Measurements from ENCODE around the gene PDE6G. TPM values are rescaled to one million over a fixed set of nuclear protein-coding genes. Genes with fewer than 3 reads are reported as not detected.

The PDE6G gene
- total and polyA plus RNA-seq, 2 experiments from 2014 or later, result 5.5 to 9.0 TPM

DNA sequence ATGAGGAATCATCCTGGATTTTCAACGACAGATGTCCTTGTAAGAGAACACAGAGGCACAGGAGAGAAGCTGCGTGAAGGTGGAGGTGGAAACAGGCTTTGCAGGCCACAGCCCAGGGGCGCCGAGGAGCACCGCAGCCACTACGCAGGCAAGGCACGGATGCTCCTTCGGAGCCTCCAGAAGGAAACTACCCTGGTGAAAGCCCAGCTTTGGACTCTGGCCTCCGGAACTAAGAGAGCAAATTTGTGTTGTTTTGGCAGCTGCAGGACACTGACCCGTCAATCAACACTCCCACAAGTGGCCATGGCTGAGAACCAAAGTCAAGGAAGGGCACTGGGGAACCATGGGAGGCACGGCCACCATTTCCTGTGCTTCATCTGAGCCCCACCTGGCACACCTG is 23.8 kb upstream of the PDE6G start:
- no peak for DNase-seq (ENCODE audit: low spot score)

More for the DNA sequence above, 23.8 kb upstream of the PDE6G start:
- no peak for ATAC-seq
- peaks cover 6% of the 10 kb centered on the region for H3K4me1 ChIP-seq (ENCODE audit: insufficient read depth)
- peaks cover 4% of the 10 kb centered on the region; the same call in 1 of the 2 replicates for H4K20me1 ChIP-seq (replicated peaks; ENCODE audit: insufficient read depth)
- no peak overlapping the region for H2AFZ ChIP-seq
- no peaks in the 10 kb centered on the region for H3K9me2 ChIP-seq (ENCODE audit: insufficient read depth)
- Mint-ChIP-seq H3K4me3 (no peak overlapping the region), H3K9me3 (no peaks in the 10 kb centered on the region), H3K4me1 (peaks cover 17% of the 10 kb centered on the region), H3K27ac (no peak overlapping the region), H3K27me3 (ENCODE audit: insufficient read depth, low read depth, poor library complexity) (peaks cover 16% of the 10 kb centered on the region), H3K36me3 (ENCODE audit: low read depth) (peaks cover 17% of the 10 kb centered on the region)
- H3K4me3 ChIP-seq, result no peak overlapping the region
- peaks cover 37% of the 10 kb centered on the region for H3K79me2 ChIP-seq (replicated peaks; ENCODE audit: insufficient read depth)
- H3F3A ChIP-seq (replicated peaks; ENCODE audit: low read depth), result peaks cover 18% of the 10 kb centered on the region
- no peaks in the 10 kb centered on the region for H3K36me3 ChIP-seq (ENCODE audit: insufficient read depth)
- H3K27me3 ChIP-seq (ENCODE audit: insufficient read depth), result no peaks in the 10 kb centered on the region
- H3K4me2 ChIP-seq, result no peak overlapping the region
- TF ChIP-seq, protein P1, sequence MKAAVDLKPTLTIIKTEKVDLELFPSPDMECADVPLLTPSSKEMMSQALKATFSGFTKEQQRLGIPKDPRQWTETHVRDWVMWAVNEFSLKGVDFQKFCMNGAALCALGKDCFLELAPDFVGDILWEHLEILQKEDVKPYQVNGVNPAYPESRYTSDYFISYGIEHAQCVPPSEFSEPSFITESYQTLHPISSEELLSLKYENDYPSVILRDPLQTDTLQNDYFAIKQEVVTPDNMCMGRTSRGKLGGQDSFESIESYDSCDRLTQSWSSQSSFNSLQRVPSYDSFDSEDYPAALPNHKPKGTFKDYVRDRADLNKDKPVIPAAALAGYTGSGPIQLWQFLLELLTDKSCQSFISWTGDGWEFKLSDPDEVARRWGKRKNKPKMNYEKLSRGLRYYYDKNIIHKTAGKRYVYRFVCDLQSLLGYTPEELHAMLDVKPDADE (IDR thresholded peaks at IDR 0.05), result no peak
- TF ChIP-seq CREB1 (CRISPR knock-in tag; IDR thresholded peaks at IDR 0.05; ENCODE audit: low read depth), result no peak
- no peak for TF ChIP-seq NANOG (IDR thresholded peaks at IDR 0.05; ENCODE audit: borderline replicate concordance)
- no peak for TF ChIP-seq POLR2AphosphoS5 (IDR thresholded peaks at IDR 0.05; ENCODE audit: low read depth)
- TF ChIP-seq ZNF114 (CRISPR knock-in tag; IDR thresholded peaks at IDR 0.05), result no peak
- TF ChIP-seq, protein P2, sequence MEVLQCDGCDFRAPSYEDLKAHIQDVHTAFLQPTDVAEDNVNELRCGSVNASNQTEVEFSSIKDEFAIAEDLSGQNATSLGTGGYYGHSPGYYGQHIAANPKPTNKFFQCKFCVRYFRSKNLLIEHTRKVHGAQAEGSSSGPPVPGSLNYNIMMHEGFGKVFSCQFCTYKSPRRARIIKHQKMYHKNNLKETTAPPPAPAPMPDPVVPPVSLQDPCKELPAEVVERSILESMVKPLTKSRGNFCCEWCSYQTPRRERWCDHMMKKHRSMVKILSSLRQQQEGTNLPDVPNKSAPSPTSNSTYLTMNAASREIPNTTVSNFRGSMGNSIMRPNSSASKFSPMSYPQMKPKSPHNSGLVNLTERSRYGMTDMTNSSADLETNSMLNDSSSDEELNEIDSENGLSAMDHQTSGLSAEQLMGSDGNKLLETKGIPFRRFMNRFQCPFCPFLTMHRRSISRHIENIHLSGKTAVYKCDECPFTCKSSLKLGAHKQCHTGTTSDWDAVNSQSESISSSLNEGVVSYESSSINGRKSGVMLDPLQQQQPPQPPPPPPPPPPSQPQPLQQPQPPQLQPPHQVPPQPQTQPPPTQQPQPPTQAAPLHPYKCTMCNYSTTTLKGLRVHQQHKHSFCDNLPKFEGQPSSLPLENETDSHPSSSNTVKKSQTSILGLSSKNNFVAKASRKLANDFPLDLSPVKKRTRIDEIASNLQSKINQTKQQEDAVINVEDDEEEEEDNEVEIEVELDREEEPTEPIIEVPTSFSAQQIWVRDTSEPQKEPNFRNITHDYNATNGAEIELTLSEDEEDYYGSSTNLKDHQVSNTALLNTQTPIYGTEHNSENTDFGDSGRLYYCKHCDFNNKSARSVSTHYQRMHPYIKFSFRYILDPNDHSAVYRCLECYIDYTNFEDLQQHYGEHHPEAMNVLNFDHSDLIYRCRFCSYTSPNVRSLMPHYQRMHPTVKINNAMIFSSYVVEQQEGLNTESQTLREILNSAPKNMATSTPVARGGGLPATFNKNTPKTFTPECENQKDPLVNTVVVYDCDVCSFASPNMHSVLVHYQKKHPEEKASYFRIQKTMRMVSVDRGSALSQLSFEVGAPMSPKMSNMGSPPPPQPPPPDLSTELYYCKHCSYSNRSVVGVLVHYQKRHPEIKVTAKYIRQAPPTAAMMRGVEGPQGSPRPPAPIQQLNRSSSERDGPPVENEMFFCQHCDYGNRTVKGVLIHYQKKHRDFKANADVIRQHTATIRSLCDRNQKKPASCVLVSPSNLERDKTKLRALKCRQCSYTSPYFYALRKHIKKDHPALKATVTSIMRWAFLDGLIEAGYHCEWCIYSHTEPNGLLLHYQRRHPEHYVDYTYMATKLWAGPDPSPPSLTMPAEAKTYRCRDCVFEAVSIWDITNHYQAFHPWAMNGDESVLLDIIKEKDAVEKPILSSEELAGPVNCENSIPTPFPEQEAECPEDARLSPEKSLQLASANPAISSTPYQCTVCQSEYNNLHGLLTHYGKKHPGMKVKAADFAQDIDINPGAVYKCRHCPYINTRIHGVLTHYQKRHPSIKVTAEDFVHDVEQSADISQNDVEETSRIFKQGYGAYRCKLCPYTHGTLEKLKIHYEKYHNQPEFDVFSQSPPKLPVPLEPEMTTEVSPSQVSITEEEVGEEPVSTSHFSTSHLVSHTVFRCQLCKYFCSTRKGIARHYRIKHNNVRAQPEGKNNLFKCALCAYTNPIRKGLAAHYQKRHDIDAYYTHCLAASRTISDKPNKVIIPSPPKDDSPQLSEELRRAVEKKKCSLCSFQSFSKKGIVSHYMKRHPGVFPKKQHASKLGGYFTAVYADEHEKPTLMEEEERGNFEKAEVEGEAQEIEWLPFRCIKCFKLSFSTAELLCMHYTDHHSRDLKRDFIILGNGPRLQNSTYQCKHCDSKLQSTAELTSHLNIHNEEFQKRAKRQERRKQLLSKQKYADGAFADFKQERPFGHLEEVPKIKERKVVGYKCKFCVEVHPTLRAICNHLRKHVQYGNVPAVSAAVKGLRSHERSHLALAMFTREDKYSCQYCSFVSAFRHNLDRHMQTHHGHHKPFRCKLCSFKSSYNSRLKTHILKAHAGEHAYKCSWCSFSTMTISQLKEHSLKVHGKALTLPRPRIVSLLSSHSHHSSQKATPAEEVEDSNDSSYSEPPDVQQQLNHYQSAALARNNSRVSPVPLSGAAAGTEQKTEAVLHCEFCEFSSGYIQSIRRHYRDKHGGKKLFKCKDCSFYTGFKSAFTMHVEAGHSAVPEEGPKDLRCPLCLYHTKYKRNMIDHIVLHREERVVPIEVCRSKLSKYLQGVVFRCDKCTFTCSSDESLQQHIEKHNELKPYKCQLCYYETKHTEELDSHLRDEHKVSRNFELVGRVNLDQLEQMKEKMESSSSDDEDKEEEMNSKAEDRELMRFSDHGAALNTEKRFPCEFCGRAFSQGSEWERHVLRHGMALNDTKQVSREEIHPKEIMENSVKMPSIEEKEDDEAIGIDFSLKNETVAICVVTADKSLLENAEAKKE (CRISPR knock-in tag; IDR thresholded peaks at IDR 0.05), result no peak
- TF ChIP-seq, protein P3, sequence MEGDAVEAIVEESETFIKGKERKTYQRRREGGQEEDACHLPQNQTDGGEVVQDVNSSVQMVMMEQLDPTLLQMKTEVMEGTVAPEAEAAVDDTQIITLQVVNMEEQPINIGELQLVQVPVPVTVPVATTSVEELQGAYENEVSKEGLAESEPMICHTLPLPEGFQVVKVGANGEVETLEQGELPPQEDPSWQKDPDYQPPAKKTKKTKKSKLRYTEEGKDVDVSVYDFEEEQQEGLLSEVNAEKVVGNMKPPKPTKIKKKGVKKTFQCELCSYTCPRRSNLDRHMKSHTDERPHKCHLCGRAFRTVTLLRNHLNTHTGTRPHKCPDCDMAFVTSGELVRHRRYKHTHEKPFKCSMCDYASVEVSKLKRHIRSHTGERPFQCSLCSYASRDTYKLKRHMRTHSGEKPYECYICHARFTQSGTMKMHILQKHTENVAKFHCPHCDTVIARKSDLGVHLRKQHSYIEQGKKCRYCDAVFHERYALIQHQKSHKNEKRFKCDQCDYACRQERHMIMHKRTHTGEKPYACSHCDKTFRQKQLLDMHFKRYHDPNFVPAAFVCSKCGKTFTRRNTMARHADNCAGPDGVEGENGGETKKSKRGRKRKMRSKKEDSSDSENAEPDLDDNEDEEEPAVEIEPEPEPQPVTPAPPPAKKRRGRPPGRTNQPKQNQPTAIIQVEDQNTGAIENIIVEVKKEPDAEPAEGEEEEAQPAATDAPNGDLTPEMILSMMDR (conservative IDR thresholded peaks at IDR 0.05; ENCODE audit: low read depth in 2 of 2), result no peak
- no peak for TF ChIP-seq EZH2phosphoT487 (IDR thresholded peaks at IDR 0.05; ENCODE audit: unreplicated experiment)
- no peak for TF ChIP-seq ZNF331 (CRISPR knock-in tag; IDR thresholded peaks at IDR 0.05; ENCODE audit: low read depth)
- TF ChIP-seq JUNB (IDR thresholded peaks at IDR 0.05; ENCODE audit: unreplicated experiment), result no peak
- TF ChIP-seq, protein P4, sequence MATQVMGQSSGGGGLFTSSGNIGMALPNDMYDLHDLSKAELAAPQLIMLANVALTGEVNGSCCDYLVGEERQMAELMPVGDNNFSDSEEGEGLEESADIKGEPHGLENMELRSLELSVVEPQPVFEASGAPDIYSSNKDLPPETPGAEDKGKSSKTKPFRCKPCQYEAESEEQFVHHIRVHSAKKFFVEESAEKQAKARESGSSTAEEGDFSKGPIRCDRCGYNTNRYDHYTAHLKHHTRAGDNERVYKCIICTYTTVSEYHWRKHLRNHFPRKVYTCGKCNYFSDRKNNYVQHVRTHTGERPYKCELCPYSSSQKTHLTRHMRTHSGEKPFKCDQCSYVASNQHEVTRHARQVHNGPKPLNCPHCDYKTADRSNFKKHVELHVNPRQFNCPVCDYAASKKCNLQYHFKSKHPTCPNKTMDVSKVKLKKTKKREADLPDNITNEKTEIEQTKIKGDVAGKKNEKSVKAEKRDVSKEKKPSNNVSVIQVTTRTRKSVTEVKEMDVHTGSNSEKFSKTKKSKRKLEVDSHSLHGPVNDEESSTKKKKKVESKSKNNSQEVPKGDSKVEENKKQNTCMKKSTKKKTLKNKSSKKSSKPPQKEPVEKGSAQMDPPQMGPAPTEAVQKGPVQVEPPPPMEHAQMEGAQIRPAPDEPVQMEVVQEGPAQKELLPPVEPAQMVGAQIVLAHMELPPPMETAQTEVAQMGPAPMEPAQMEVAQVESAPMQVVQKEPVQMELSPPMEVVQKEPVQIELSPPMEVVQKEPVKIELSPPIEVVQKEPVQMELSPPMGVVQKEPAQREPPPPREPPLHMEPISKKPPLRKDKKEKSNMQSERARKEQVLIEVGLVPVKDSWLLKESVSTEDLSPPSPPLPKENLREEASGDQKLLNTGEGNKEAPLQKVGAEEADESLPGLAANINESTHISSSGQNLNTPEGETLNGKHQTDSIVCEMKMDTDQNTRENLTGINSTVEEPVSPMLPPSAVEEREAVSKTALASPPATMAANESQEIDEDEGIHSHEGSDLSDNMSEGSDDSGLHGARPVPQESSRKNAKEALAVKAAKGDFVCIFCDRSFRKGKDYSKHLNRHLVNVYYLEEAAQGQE (IDR thresholded peaks at IDR 0.05; ENCODE audit: unreplicated experiment), result no peak
- no peak overlapping the region; the same call in 1 of the 2 replicates for H3K27ac ChIP-seq (ENCODE audit: low read depth)

All from GM23338 (cell line).